Osteoblast (primary cell): ENCODE measurements around the gene MYOCOS. TPM values are rescaled to one million over a fixed set of nuclear protein-coding genes. Genes with fewer than 3 reads are reported as not detected.

Source experiments
- total RNA-seq: library from RNA; depleted of rRNA; stranded (reverse); fragments of >200 nt; gene quantifications from 2 replicates; pipeline ENCODE4 v1.2.3, GENCODE V29; 2012

Gene MYOCOS
- total RNA-seq, 1 donor = under 0.01 TPM

Other genes with a start within 250 kb of the MYOCOS start
- 40.5 and 52.2 TPM in 2 replicates for gene PRRC2C, start 136.7 kb upstream of the MYOCOS start, total RNA-seq
- gene MYOC, start 30.4 kb downstream of the MYOCOS start, total RNA-seq = not detected in 2 replicates
- 7.6 and 8.5 TPM in 2 replicates for gene VAMP4, start 119.8 kb downstream of the MYOCOS start, total RNA-seq
- gene METTL13, start 159.4 kb downstream of the MYOCOS start, total RNA-seq = 13.0 and 15.3 TPM in 2 replicates
- gene DNM3, start 219.3 kb downstream of the MYOCOS start, total RNA-seq = 0.72 and 1.2 TPM in 2 replicates